T-helper 1 cell (primary cell): ENCODE results near the gene PAPSS1.
"Not testable (repeated sequence)": the region's sequence is repeated elsewhere in the genome, so short reads cannot be mapped to it uniquely, and the experiment has no call there.

Experiments used
- DNase-seq, 5 donors: peaks; one replicate each; pipeline ENCODE4 v3.0.0-alpha.2; 2012 to 2020

PAPSS1 gene

GRCh38 chr4:107689912-107690587 lies 30.0 kb downstream of the PAPSS1 start:
- no peak for DNase-seq

- no peak for DNase-seq
Observed at GRCh38 chr4:107688421-107688820, 31.6 kb downstream of the PAPSS1 start.

- no peak for DNase-seq
Observed at GRCh38 chr4:107685740-107686139, 34.3 kb downstream of the PAPSS1 start.

GRCh38 chr4:107683873-107684272 lies 36.2 kb downstream of the PAPSS1 start:
- no peak for DNase-seq

- no peak for DNase-seq
Observed at GRCh38 chr4:107682306-107682705, 37.7 kb downstream of the PAPSS1 start.

GRCh38 chr4:107669068-107669467 lies 51.0 kb downstream of the PAPSS1 start:
- DNase-seq = no peak

- DNase-seq = no peak
Observed at GRCh38 chr4:107666134-107666533, 53.9 kb downstream of the PAPSS1 start.

- DNase-seq = no peak
Observed at GRCh38 chr4:107665001-107665400, 55.0 kb downstream of the PAPSS1 start.

- no peak for DNase-seq
Observed at GRCh38 chr4:107658400-107659336, 61.4 kb downstream of the PAPSS1 start.

GRCh38 chr4:107655289-107655688 lies 64.7 kb downstream of the PAPSS1 start:
- DNase-seq = no peak

GRCh38 chr4:107654694-107655093 lies 65.3 kb downstream of the PAPSS1 start:
- DNase-seq = no peak

- DNase-seq = not testable (repeated sequence)
Observed at GRCh38 chr4:107651408-107651807, 68.6 kb downstream of the PAPSS1 start.

GRCh38 chr4:107650251-107650650 lies 69.8 kb downstream of the PAPSS1 start:
- no peak for DNase-seq

GRCh38 chr4:107648178-107648991 lies 71.6 kb downstream of the PAPSS1 start:
- no peak for DNase-seq

GRCh38 chr4:107647591-107647990 lies 72.4 kb downstream of the PAPSS1 start:
- DNase-seq = no peak

GRCh38 chr4:107645604-107646003 lies 74.4 kb downstream of the PAPSS1 start:
- no peak for DNase-seq

- no peak for DNase-seq
Observed at GRCh38 chr4:107643021-107643420, 77.0 kb downstream of the PAPSS1 start.

GRCh38 chr4:107640878-107641277 lies 79.2 kb downstream of the PAPSS1 start:
- DNase-seq = no peak

- no peak for DNase-seq
Observed at GRCh38 chr4:107640197-107640596, 79.8 kb downstream of the PAPSS1 start.

- no peak for DNase-seq
Observed at GRCh38 chr4:107635735-107636134, 84.3 kb downstream of the PAPSS1 start.

GRCh38 chr4:107631560-107631959 lies 88.5 kb downstream of the PAPSS1 start:
- no peak for DNase-seq

GRCh38 chr4:107630185-107630705 lies 89.8 kb downstream of the PAPSS1 start:
- no peak for DNase-seq

GRCh38 chr4:107629318-107629717 lies 90.7 kb downstream of the PAPSS1 start:
- DNase-seq = no peak
